Loucy (cell line): Measurements from ENCODE around the gene DNAJC11.
"Not testable (repeated sequence)": the region's sequence is repeated elsewhere in the genome, so short reads cannot be mapped to it uniquely, and the experiment has no call there.

Experiments
- H2AFZ ChIP-seq: fragments of 200-600 bp; sonication (generic); 2 replicates; pipeline ENCODE4 v1.6.0; 2016; ENCODE audit warnings: antibody characterized with exemption, mild to moderate bottlenecking, low read length, moderate library complexity
- H3F3A ChIP-seq: fragments of 200-600 bp; 2 replicates; pipeline ENCODE4 v1.6.0; 2016; ENCODE audit warnings: antibody characterized with exemption, low read depth, mild to moderate bottlenecking
- H3K27me3 ChIP-seq: fragments of 200-600 bp; sonication (generic); 2 replicates; pipeline ENCODE4 v1.6.1; 2014; ENCODE audit warnings: low read length, mild to moderate bottlenecking; ENCODE audit not compliant: insufficient read depth, poor library complexity, severe bottlenecking
- H3K36me3 ChIP-seq: fragments of 200-600 bp; sonication (generic); 2 replicates; pipeline ENCODE4 v1.6.1; 2016; ENCODE audit warnings: low read length; ENCODE audit not compliant: insufficient read depth
- H3K4me1 ChIP-seq: fragments of 200-600 bp; sonication (generic); 2 replicates; pipeline ENCODE4 v1.5.1; 2014; ENCODE audit warnings: low read length, mild to moderate bottlenecking; ENCODE audit not compliant: insufficient read depth, poor library complexity, severe bottlenecking
- H3K4me2 ChIP-seq: fragments of 200-600 bp; sonication (generic); 2 replicates; pipeline ENCODE4 v1.6.0; 2014; ENCODE audit warnings: antibody characterized with exemption, low read length, low read depth, mild to moderate bottlenecking; ENCODE audit not compliant: poor library complexity, severe bottlenecking
- H3K4me3 ChIP-seq: fragments of 200-600 bp; sonication (generic); 2 replicates; pipeline ENCODE4 v1.5.1; 2014; ENCODE audit warnings: low read length, mild to moderate bottlenecking, mixed read lengths; ENCODE audit not compliant: poor library complexity, severe bottlenecking
- H3K79me2 ChIP-seq: fragments of 200-600 bp; sonication (generic); 2 replicates; pipeline ENCODE4 v1.6.1; 2014; ENCODE audit warnings: low read length; ENCODE audit not compliant: insufficient read depth
- H3K9ac ChIP-seq: fragments of 200-600 bp; sonication (generic); 2 replicates; pipeline ENCODE4 v1.6.0; 2014; ENCODE audit warnings: mild to moderate bottlenecking, low read depth, low read length, moderate library complexity; ENCODE audit not compliant: poor library complexity, severe bottlenecking
- H3K9me2 ChIP-seq: fragments of 200-600 bp; sonication (generic); replicated peaks from 2 replicates; pipeline ENCODE4 v1.6.1; 2016; ENCODE audit warnings: low read depth, low read length, mixed read lengths
- H3K9me3 ChIP-seq: fragments of 200-600 bp; sonication (generic); 2 replicates; pipeline ENCODE4 v1.6.1; 2014; ENCODE audit warnings: mild to moderate bottlenecking, antibody characterized with exemption, low read length, low read depth; ENCODE audit not compliant: insufficient read depth
- H4K20me1 ChIP-seq: fragments of 200-600 bp; sonication (generic); 2 replicates; pipeline ENCODE4 v1.6.0; 2014; ENCODE audit warnings: antibody characterized with exemption, low read length, mild to moderate bottlenecking; ENCODE audit not compliant: insufficient read depth, poor library complexity, severe bottlenecking
- EZH2phosphoT487 ChIP-seq: fragments of 200-600 bp; IDR thresholded peaks from 2 replicates; pipeline ENCODE4 v1.6.1; 2018; ENCODE audit warnings: antibody characterized with exemption, mild to moderate bottlenecking, moderate library complexity, borderline replicate concordance
- TF ChIP-seq, protein P1 (sequence below): fragments of 200-600 bp; sonication (generic); conservative IDR thresholded peaks from 2 replicates; pipeline ENCODE4 v1.5.1; 2014; ENCODE audit warnings: mild to moderate bottlenecking, antibody characterized with exemption, low read length

Gene DNAJC11

DNA sequence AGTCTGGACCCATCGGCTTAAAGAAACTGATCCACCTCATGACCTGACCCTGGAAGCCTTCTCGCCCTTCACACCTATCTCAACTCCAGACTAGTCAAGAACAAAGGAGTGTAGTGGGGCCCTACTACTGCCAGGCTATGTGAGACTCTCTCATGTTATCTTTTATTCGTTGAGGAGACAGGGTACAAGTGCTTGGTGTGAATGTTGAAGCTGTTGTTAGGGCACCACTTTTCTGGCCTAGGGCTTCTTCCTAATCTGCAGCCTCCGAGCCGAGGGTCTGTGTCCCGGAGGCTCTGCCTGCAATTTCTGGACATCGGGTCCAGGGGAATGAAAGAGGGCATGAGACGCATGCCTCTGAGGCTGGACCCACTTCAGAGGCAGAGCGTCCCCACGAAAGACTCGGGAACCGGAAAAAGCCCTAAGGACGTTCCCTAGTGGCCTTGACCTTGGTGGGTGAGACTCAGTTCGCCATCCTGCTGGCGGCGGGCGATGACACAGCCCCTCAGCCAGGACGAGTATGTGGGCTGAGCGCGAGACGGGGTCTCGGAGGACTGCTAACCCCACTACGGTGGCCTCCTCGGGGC is 671 bp downstream of the DNAJC11 start:
- Histone ChIP-seq H3K79me2 (peaks cover 50% of the 10 kb centered on the region), H4K20me1 (peaks cover 17% of the 10 kb centered on the region), H3K9me3 (no peaks in the 10 kb centered on the region), H3K9me2 (no peaks in the 10 kb centered on the region), H3K4me2 (peak overlapping the region; percentile 99), H3F3A (no peaks in the 10 kb centered on the region), H3K9ac (peak overlapping the region; percentile 91), H2AFZ (peak overlapping the region; percentile 80), H3K4me3 (peak overlapping the region; percentile 98), H3K4me1 (peaks cover 5% of the 10 kb centered on the region), H3K27me3 (peaks cover 8% of the 10 kb centered on the region), H3K36me3 (no peaks in the 10 kb centered on the region)
- TF ChIP-seq, protein P1, sequence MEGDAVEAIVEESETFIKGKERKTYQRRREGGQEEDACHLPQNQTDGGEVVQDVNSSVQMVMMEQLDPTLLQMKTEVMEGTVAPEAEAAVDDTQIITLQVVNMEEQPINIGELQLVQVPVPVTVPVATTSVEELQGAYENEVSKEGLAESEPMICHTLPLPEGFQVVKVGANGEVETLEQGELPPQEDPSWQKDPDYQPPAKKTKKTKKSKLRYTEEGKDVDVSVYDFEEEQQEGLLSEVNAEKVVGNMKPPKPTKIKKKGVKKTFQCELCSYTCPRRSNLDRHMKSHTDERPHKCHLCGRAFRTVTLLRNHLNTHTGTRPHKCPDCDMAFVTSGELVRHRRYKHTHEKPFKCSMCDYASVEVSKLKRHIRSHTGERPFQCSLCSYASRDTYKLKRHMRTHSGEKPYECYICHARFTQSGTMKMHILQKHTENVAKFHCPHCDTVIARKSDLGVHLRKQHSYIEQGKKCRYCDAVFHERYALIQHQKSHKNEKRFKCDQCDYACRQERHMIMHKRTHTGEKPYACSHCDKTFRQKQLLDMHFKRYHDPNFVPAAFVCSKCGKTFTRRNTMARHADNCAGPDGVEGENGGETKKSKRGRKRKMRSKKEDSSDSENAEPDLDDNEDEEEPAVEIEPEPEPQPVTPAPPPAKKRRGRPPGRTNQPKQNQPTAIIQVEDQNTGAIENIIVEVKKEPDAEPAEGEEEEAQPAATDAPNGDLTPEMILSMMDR = no peak
- no peak for TF ChIP-seq EZH2phosphoT487

- H3K9me2 ChIP-seq, H3K27me3 ChIP-seq, H3K9me3 ChIP-seq, H3F3A ChIP-seq, H2AFZ ChIP-seq, H3K4me1 ChIP-seq, H3K36me3 ChIP-seq: not testable (repeated sequence)
- peak overlapping the region; percentile 98 for H3K4me3 ChIP-seq
- peaks cover 17% of the 10 kb centered on the region for H4K20me1 ChIP-seq
- peaks cover 53% of the 10 kb centered on the region for H3K79me2 ChIP-seq
- H3K9ac ChIP-seq = peak overlapping the region; percentile 91
- peak overlapping the region; percentile 99 for H3K4me2 ChIP-seq
Measured at GRCh38 chr1:6699915-6700314, 1.7 kb downstream of the DNAJC11 start.

GRCh38 chr1:6695868-6696267 is 5.7 kb downstream of the DNAJC11 start:
- no peak for TF ChIP-seq EZH2phosphoT487
- TF ChIP-seq, protein P1 = no peak
- Histone ChIP-seq H3K4me2 (no peak overlapping the region), H3K4me3 (no peak overlapping the region), H3K9me2 (no peaks in the 10 kb centered on the region), H3K79me2 (peaks cover 51% of the 10 kb centered on the region), H3K9ac (no peak overlapping the region), H3K4me1 (peaks cover 5% of the 10 kb centered on the region), H3K9me3 (no peaks in the 10 kb centered on the region), H3K36me3 (no peaks in the 10 kb centered on the region), H3K27me3 (peaks cover 1% of the 10 kb centered on the region), H3F3A (no peaks in the 10 kb centered on the region), H4K20me1 (peaks cover 16% of the 10 kb centered on the region), H2AFZ (no peak overlapping the region)

- H3K9me3 ChIP-seq = no peaks in the 10 kb centered on the region
- H2AFZ ChIP-seq = no peak overlapping the region
- H3K4me1 ChIP-seq = no peaks in the 10 kb centered on the region
- peaks cover 5% of the 10 kb centered on the region for H4K20me1 ChIP-seq
- TF ChIP-seq, protein P1 = no peak
- H3K79me2 ChIP-seq = peaks cover 35% of the 10 kb centered on the region
- no peak overlapping the region for H3K4me3 ChIP-seq
- no peak overlapping the region for H3K9ac ChIP-seq
- no peaks in the 10 kb centered on the region for H3K9me2 ChIP-seq
- no peaks in the 10 kb centered on the region for H3F3A ChIP-seq
- no peaks in the 10 kb centered on the region for H3K27me3 ChIP-seq
- no peaks in the 10 kb centered on the region for H3K36me3 ChIP-seq
- no peak overlapping the region for H3K4me2 ChIP-seq
Measured at GRCh38 chr1:6694121-6694713, 7.4 kb downstream of the DNAJC11 start.
